SKM-1 treated with dmso at 0.1 percent for 144 hours (cell line): Measurements from ENCODE around the gene HSD17B11.
"Not testable (repeated sequence)": the region's sequence is repeated elsewhere in the genome, so short reads cannot be mapped to it uniquely, and the experiment has no call there.

ENCODE experiments used
- DNase-seq: peaks from one replicate; lab custom pipeline; 2025; ENCODE audit not compliant: unreplicated experiment; lab: John Stamatoyannopoulos, UW

Gene HSD17B11, protein sequence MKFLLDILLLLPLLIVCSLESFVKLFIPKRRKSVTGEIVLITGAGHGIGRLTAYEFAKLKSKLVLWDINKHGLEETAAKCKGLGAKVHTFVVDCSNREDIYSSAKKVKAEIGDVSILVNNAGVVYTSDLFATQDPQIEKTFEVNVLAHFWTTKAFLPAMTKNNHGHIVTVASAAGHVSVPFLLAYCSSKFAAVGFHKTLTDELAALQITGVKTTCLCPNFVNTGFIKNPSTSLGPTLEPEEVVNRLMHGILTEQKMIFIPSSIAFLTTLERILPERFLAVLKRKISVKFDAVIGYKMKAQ

DNA sequence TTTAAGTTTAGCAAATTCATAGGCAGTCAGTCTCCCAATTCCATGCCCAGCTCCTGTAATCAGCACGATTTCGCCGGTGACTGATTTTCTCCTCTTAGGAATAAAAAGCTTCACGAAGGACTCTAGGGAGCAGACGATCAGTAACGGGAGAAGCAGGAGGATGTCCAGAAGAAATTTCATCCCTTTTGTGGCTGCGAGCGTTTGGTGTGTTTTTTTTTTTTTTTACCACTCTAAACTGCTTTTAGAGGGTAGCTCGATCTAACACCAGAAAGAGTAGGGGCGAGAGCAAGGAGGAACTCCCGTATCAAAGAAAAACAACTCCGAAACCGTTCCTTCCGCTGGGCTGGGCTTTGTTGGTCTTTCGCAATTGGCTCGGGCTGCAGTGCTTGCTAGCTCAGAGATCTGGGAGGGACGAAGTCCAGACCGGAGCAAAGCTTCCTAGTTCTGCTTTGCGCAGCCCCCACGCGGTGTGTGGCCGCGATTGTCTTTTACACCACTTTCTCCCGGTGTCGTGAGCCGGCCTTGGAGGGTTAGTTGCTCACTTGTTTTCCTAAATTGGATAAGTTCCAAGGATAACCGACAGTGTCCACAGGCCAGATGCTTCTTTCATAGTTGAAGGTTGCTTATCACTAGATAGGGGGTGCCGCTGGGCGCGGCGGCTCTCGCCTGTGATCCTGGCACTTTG, at the start of gene HSD17B11:
Gene HSD17B11 (minus strand): TSS at position 298 of the 685 bp plus-strand sequence. CDS start 118 bp downstream, at position 180.
- DNase-seq, result peak; percentile 99

DNA sequence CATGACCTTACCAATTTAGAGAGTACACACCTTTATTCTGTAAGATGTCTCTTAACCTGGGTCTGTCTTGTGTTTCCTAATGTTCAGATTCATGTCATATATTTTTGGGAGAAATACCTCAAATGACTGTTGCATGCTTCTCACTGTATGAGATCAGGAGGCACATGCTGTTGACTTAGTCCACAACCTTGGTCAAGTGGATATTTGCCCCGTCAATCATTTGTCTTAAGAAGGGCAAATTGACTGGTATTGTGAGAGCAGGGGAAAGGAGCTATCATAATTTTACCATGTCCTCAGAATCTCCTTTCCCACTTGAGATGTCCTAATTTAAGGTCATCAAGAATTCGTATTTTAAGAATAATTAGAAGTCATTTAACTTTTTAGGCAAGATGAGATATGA, 42.4 kb upstream of the HSD17B11 start:
- DNase-seq, result no peak

DNA sequence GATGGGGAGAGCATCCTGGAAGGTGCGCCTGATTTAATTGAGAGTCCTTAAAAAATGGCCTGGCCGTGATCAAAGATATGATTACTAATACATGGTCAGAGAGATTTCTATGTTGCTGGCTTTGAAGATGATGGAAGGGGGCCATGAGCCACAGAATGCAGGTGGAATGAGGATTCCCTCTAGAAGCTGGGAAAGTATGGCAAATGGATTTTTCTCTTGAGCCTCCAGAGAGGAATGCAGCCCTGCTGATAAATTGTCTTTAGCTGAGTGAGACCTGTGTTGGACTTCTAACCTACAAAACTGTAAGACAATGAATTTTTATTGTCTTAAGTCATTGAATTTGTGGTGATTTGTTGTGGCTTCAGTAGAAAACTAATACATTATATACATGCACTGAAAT, 39.0 kb upstream of the HSD17B11 start:
- no peak for DNase-seq

DNA sequence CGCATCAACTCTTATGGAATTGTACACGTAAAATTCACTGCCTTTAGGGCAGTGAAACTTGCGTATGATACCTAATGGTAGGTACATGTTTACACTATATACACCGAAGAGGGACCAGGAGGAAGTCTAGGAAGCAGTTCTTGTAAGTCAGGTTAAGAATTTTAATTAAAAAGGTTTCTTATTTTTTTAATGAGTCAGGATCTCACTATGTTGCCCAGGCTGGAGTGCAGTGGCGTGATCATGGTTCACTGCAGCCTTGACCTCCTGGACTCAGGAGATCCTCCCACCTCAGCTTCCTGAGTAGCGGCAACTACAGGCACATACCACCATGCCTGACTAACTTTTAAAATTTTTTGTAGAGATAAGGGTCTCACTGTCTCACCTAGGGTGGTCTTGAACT, 38.0 kb upstream of the HSD17B11 start:
- DNase-seq, result no peak

DNA sequence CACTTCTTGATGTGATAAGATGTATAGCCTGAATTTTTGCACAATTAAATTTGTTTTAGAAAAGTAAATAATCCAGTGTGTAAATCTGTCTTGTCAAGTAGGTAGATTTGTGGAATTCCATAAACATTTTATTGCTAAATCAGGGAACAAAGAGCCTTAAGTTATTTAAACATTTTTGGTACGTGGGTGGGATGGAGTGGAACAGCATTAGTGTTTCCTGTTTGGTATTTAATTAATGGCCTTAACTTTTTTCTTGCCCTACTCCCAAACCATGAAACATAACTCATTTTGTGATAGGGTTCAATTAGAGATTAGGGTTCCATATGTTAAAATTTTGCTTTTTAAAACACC, 36.5 kb upstream of the HSD17B11 start:
- DNase-seq, result no peak

DNA sequence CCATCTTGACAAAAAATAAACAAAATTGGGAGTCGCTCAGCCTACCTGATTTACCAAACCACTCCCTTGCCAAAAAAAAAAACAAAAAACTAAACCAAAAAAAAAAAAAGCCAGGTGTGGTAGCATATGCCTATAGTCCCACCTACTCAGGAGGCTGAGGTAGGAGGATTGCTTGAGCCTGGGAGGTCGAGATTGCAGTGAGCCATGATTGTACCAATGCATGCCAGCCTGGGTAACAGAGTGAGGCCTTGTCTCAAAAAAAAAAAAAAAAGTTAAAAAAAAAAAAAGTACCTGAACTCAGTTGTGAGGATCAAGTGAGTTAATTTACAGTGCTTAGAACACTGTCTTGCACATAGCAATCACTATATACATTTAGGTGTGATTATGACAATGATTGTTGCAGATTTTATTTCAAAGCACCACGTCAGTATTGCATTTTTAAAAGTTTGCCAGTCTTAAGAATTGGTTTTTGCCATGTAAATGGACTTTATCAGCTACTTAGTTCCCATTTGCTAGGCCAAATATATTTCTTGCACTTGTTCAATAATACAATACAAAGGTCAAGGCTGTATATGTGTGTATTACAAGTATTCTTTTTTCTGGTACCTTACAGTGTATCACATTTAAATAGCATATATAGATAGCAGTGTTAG, 36.0 kb upstream of the HSD17B11 start:
- no peak for DNase-seq

DNA sequence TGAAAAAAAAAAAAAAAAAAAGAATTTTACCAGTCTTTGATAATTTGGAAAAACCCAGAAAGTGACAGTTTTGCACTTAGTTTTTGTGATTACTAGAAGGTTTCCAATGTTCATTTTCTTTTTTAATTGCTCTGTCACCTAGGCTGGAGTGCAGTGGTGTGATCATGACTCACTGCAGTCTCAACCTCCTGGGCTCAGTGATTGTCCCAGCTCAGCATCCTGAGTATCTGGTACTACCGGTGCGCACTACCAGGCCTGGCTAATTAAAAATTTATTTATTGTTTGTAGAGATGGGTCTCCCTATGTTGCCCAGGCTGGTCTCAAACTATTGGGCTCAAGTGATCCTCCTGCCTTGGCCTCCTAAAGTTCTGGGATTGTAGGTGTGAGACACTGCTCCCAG, 34.7 kb upstream of the HSD17B11 start:
- DNase-seq, result no peak

DNA sequence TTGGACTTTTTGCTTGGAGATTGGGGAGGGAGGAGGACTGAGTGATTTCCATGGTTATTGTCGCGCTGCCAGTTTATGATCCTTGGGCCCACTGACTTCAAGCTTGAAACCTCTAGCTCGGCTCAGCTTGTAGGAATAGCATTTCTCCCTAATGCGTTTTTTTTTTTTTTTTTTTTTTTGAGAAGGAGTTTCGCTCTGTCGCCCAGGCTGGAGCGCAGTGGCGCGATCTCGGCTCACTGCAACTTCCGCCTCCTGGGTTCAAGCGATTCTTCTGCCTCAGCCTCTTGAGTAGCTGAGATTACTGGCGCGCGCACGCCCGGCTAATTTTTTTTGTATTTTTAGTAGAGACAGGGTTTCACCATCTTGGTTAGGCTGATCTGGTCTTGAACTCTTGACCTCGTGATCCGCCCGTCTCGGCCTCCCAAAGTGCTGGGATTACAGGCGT, 33.1 kb upstream of the HSD17B11 start:
- not testable (repeated sequence) for DNase-seq

DNA sequence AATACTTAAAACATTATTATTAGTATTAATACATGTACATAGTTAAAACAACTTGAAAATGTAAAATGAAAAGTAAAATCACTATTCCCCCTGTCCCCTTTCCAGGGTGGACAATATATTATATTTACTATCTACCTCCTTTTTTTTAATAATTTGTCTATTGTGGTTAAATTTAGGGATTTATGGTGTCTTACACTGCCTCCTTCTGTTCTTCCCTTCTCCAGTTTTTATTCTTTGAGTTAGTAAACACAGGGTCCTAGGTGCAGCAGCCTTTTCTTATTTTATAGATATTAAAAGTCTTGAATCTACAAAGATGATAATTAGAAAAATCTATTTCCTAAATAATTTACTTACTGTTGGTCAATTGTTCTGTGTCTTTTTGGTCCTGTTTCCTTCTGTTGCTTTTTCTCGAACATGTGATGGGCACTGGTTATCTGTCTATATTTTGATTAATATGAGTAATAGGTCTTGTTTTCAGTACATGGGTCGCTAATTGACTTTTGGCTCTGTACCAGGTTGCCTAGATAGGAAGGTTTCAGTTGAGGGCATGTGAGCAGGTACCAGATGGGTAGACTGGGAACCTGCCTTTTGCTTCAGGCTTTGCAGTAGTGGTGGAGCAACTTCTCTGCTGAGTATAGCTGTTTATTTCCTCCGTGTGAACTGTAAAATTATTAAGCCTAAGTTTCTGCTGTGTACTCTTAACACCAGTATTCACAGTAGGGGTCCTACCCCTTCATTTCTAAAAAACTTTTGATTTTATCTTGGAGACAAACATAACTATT, 32.5 kb upstream of the HSD17B11 start:
- DNase-seq, result no peak

DNA sequence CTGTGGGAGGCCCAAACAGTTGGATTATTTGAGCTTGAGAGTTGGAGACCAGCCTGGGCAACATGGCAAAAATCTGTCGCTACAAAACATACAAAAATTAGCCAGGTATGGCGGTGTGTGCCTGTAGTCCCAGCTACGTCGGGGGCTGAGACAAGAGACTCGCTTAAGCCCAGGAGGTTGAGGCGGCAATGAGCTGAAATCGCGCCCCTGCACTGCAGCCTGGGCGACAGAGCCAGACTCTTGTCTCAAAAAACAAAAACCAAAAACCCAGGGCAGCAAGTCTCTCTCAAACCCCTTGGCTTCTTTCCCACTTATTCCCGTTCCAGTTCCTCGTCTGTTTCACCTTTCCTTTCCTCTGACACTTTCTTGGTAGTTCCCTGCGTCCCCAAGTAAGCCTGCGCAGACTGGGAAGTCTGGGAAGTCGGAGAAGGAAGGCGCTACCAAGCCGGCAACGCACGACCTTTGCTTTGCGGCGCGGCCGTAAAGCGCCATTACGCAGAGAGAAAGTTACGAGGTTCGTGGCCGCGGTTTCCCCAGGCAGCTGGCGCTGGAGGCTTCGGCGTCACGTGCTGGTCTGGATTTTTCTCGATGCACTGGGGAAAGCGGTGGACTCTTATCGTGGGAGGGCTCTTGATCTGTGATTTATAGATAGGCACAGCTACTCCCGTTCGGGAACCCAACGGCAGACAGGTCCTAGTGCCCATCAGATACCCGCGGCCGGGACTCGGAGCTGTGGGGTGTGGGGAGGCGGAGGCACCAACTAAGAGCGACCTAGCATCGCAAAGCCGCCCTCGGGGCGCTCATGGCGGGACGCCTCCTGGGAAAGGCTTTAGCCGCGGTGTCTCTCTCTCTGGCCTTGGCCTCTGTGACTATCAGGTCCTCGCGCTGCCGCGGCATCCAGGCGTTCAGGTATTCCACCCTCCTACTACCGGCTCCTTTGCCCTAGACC, 31.4 kb upstream of the HSD17B11 start, which contains the start of gene NUDT9:
Gene NUDT9 (plus strand): TSS at position 470 of the 949 bp plus-strand sequence. CDS start 333 bp downstream, at position 803.
- peak; percentile 90 for DNase-seq

DNA sequence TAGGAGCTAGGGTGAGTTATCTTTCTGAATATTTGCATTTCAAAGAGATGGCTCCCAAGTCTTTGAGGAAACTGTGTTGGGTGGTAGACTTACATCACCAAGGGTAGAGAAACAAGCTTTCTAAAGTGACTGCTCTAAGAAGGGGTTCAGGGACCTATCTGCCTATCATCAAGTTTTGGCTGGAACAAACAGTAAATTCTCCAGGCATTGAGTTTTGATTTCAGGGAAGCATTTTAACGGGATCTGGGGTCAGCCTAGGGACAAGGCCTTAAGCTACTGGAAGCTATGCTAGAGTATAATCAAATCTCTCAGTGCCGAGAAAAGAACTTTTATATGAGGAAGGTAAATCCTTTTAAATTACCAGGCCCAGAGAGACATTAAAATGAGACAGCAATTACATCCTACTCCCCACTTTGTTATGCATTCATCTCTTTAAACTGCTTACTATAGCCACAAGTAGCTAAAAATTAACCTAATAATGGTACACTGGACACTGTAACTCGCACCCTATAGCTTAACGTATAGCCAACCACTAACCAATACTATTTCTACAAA, 29.4 kb upstream of the HSD17B11 start:
- DNase-seq, result no peak

DNA sequence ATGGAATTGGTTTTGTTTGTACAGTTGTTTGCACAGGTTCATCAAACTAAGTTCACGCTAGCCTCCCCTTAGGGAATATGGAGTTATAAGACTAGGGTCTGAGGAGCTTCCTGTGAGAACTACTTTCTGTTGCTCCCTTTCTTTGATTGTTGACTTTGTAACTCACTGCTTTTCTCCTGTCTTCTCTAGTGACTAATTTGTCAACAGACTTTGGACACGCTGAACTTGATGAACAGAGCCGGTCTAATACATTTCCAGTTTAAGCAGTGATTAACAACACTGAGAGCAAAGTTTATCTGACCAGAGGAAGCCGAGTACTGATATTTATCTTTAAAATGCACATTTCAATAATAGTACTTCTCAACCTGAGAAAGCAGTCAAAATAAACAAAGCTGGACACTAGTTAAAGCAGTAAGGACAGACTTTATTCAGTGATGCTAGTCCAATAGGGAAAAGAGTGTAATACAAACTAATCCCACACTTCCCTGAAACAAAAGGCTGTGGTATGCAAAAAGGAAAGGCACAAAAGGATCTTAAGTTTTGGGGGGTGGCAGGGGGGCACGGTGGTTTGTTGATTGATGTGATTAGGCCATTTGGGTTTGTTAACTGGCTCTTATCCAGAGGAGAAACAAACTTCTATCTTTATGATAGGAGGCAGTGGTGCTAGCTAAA, 28.7 kb upstream of the HSD17B11 start:
- no peak for DNase-seq

DNA sequence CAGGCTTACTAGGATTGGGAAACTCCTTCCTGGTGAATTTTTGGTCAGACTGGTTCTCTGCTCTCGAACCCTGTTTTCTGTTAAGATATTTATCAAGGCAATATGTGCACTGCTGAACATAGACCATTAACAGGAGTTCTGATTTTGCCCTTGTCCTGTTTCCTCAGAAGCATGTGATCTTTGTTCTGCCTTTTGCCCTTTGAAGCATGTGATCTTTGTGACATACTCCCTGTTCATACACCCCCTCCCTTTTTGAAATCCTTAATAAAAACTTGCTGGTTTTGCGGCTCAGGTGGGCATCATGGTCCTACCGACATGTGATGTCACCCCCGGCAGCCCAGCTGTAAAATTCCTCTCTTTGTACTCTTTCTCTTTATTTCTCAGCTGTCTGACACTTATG, 27.4 kb upstream of the HSD17B11 start:
- DNase-seq, result not testable (repeated sequence)

DNA sequence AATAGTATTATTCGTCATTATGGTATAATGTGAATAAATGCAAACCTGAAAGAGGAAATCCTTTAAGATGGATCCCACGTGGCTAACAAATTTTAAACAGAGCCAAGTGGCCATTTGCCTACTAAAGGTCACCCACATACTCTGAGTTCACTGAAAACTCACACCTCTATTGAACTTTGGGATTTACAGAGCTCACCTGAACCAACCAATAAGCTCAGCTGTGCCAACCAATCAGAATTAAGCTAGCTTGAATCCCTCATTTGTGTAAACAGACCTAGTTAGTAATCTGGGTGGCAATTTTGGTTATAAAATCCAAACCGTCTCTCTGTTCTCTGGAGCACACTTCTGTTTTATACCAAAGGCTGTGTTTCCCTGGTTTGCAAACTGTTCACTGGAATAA, 26.0 kb upstream of the HSD17B11 start:
- no peak for DNase-seq

DNA sequence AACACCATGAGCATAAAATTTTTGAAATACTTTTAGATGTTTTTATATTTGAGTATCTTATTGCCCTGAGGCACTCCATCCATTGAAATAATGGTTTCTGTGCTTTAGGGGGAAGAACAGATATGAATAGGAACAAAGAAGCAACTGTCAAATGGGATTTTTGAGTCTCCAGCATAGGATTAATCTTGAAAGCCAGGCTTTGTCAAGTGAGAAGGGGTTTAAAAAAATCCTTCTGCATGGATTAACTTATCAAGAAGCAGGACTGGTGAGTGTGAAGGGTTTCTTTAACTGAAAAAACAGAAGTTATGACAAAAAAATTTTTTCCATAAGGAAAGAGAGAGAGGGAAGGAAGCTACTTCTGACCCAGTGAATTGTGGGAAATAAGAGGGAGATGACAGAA, 23.8 kb upstream of the HSD17B11 start:
- DNase-seq, result no peak

DNA sequence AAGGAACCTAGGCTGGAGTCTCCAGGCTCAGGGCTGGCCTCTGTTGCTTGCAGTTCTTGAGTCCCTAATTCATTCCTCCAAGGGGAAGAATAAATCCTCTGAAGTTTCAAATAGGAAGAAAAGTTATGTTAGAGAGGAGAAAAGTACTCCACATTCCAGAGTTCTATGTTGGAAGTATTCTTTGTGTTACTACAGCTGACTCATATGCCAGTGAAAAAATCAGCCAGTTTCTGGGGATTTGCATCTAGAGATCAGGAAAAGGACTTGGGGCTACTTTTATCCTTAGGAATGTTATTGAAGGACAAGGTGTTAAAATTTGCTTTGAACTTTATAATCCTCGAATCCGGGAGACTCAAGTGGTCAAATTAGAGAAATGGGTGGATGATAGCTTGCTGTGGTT, 19.7 kb upstream of the HSD17B11 start:
- DNase-seq, result no peak

DNA sequence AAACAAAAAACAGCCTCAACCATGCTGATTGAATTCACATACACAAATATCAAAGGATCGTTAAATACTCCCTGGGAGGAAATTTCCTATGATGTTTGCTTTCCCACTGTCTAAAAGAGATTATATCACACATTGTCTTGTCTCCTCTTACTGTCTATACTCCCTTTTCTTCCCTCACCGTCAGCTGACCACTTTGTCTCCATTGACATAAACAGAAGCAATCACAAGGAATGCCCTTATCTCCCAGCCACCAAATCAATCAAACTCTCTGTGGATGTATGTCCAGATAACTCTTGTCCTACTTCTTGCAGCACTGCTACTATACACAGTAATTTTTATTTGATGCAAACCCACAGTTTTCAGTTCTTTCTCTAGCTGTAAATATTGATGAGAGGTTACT, 19.2 kb upstream of the HSD17B11 start:
- no peak for DNase-seq

DNA sequence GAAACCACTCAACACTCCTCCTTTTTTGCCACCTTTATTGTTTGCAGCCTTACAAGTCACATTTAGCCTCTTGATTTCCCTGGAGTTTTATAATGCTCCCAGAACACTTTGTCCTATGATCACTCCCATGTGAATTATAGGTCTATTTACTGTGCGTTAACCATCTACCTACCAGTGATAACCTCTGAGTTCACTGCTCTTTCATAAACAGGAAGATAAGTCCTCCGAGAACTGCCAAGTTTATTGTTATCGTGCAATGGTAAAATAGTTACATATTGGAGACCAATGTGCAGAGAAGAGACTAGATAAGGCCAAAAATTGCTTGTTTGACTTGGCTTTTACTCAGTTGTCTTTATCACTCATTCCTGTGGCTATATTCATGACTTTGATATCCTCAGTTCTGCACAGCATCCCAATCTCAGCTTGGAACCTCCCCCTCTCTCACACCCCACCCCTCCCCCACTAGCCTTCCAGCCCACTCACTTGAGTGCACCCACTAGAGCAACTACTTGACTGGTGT, 18.5 kb upstream of the HSD17B11 start:
- DNase-seq, result no peak

DNA sequence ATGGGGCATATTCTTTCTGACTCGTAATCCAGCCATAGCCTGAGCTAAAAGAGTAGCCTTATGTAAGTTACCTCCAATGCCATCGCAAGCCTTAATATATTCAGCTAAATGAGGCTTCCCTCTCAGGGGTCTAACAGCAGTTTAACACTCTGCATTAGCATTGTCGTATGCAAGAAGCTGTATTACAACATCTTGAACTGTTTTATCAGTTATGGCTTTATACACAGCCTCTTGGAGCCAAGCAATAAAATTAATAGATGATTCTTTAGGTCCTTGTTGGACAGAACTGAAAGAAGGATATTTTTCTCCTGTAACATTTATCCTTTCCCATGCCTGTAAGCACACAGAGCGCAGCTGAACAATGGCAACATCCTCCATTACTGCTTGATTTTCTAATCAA, 15.9 kb upstream of the HSD17B11 start:
- DNase-seq, result not testable (repeated sequence)
